NCI-H1048 (cell line): ENCODE measurements around the gene LRRC3.

Source experiments
- DNase-seq: peaks from one replicate; lab custom pipeline; 2025; lab: John Stamatoyannopoulos, UW

The LRRC3 gene

DNA sequence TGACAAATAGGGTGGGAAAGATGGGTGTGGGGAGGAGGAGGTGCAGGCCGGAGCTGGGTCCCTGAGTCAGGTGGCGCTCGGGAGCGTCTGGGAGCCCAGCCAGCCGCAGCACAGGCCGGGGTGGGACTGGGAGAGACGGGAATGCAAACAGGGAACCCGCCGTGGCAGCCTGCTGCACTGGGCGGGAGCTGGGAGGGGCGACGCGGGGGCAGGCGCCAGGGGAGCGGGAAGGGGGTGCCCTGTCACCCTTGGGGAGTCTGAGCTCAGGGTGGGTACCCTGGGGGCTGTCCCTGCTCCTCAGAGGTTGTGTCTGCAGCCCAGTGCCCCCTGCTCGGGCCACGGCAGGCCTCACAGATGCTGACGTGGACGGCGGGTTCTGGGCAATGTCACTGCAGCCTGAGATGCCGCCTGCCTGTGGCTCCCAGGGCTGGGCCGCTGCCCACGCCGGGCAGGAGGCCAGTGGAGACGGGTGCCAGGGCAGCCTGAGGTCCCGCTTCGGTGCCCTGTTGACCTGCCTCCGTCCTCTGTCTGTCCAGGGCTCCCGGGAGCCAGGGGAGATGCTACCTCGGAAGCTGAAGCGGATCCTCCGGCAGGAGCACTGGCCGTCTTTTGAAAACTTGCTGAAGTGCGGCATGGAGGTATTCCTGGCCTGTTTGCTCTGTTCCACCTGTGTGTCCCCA, 16.6 kb upstream of the LRRC3 start:
- DNase-seq: no peak

DNA sequence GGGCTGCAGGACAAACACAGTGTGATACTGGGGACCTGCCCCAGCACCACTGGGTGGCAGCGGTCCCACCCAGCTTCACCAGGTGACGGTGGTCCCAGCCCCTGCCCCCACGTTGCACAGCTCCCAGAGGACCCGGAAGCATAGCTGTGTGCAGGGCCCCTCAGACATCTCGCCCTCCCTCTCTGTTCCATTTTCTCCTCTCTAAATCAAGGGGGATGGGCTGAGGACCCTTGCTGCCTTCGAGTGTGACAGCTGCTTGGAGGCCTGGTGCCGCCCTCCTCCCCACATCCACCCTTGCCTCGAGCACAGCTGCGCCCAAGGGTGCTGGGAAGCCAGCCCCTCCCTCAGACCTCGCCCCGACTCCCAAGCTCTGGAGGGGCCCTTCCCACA, 16.1 kb upstream of the LRRC3 start:
- DNase-seq: no peak

DNA sequence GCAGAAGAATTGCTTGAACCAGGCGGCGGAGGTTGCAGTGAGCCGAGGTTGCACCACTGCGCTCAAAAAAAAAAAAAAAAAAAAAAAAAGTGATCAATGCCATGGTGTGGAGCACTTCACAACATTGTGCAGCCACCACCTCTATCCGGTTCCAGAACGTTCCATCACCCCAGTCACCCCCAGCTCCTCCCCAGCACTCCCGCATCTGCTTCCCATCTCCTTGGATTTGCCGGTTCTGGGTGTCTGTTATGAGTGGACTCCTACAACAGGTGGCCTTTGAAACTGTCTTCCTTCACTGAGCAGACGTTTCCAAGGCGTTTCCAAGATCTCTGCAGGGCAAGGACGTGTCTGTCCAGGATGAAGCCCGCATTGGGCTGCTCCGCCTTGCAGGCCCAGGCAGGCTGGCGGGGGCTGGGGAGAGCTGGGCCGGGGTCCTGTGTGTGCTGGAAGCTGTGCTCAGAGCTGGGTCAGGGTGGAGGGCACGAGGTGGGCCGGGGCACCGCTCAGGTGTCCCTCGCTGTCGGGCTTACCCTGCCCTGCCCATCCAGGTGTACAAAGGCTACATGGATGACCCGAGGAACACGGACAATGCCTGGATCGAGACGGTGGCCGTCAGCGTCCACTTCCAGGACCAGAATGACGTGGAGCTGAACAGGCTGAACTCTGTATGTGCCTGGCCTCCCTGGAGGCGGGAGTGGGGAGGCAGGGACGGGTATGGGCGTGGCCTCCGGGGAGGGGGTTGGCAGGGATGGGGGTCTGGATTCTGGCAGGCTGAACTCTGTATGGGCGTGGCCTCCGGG, 14.9 kb upstream of the LRRC3 start:
- DNase-seq: no peak

DNA sequence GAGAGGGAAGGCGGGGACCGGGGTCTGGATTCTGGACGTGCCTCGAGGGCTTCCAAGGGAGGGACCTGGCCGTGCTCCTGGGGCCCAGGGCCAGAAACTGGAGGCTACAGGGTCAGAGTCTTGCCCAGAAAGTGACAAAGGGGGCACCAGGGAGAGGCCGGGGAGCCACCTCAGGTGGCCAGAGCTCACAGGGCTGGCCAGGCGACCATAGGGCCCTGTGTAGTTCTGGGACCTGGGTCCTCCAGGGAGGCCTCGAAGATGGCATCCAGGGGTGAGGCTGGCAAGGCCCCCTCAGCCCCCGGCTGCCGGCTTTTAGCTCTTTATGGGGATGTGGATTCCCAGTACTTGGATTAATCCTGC, 14.3 kb upstream of the LRRC3 start:
- no peak for DNase-seq

DNA sequence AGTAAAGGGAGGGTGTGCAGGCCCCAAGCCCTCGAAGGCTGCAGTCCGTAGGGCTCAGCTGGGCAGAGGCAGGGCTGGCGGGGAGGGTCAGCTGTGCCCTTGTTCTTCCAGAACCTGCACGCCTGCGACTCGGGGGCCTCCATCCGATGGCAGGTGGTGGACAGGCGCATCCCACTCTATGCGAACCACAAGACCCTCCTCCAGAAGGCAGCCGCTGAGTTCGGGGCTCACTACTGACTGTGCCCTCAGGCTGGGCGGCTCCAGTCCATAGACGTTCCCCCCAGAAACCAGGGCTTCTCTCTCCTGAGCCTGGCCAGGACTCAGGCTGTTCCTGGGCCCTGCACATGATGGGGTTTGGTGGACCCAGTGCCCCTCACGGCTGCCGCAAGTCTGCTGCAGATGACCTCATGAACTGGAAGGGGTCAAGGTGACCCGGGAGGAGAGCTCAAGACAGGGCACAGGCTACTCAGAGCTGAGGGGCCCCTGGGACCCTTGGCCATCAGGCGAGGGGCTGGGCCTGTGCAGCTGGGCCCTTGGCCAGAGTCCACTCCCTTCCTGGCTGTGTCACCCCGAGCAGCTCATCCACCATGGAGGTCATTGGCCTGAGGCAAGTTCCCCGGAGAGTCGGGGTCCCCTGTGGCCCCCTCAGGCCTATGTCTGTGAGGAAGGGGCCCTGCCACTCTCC, 13.6 kb upstream of the LRRC3 start:
- DNase-seq: no peak

DNA sequence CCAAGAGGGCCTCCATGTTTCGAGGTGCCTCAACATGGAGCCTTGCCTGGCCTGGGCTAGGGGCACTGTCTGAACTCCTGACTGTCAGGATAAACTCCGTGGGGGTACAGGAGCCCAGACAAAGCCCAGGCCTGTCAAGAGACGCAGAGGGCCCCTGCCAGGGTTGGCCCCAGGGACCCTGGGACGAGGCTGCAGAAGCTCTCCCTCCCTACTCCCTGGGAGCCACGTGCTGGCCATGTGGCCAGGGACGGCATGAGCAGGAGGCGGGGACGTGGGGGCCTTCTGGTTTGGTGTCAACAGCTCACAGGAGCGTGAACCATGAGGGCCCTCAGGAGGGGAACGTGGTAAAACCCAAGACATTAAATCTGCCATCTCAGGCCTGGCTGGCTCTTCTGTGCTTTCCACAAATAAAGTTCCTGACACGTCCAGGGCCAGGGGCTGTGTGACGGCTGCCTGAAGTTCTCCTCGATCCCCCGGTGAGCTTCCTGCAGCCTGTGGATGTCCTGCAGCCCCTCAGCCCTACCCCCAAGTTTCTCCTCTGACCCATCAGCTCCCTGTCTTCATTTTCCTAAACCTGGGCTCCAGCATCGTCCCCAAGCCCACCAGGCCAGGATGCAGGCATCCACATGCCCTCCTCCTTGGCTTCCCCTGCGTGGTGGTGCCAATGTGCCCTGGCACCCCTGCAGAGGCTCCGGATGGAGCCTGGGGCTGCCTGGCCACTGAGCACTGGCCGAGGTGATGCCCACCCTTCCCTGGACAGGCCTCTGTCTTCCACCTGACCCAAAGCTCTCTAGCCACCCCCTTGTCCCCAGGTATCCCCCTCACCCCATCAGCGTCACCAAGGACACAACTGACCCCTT, 12.8 kb upstream of the LRRC3 start:
- no peak for DNase-seq

DNA sequence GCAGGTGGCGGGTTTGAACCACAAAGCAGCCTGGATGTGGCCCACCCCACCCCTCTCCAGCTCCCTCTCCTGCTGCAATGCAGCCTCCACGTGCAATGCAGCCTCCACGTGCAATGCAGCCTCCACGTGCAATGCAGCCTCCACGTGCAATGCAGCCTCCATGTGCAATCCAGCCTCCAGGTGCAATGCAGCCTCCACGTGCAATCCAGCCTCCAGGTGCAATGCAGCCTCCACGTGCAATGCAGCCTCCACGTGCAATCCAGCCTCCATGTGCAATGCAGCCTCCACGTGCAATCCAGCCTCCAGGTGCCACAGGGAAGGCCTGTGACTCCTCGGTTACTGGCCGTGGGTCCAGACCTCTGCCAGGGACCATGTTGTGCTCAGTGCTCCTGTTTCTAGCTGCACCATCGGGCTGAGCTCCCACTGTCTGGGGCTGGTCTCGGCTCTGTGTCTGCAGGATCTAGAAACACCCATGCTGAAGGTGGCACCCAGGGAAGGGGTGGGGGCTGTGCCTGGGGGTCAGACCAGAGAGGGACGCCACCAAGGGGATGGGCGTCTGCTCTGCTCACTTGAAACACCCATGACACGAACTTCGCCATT, 11.9 kb upstream of the LRRC3 start:
- DNase-seq: no peak

DNA sequence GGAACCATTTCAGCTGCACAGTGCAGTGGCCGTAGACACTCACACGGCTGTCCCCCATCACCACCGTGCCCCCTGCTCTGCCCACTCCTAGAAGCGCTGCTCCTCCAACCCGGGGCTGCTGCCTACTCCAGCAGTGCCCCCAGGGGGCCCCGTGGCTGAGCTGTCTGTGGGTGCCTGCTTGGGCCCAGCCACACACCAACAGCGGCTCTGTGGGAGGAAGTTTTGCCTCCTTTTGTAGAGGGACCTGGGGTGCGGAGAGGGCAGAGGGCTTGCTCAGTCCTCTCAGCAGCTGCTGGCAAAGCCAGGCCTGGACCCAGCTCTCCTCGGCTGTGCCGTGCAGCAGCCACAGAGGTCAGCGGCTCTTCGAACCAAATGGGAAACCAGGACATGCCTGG, 11.4 kb upstream of the LRRC3 start:
- DNase-seq: no peak

DNA sequence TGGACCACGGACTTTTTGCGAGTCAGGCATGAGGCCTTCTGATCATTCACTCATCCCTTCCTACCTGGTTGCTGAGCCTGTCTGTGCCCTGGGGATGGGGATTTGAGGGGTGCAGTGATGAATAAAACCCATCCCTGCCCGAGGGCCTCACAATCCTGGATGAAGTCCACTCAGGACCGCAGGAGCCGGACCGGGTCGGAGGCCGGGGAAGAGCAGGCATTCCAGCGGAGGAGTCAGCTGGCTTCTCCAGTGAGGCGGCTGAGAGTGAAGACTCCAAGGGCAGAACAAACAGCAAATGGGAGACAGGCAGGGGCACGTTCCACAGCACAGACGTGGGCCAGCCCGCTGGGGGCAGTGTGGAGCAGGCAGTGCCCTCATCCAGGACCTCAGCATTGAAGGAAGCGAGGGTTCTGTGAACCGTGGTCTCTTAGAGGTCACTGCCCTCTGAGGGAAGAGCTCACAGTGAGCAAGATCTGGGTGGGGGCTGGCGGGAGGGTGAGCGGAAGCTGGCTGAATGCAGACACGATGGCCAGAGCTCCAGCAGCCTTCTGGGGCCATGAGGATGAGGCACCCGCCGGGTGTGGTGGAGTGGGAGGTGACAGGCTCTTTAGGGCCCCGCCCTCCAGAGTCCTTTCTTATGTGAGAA, 10.9 kb upstream of the LRRC3 start:
- DNase-seq: no peak

DNA sequence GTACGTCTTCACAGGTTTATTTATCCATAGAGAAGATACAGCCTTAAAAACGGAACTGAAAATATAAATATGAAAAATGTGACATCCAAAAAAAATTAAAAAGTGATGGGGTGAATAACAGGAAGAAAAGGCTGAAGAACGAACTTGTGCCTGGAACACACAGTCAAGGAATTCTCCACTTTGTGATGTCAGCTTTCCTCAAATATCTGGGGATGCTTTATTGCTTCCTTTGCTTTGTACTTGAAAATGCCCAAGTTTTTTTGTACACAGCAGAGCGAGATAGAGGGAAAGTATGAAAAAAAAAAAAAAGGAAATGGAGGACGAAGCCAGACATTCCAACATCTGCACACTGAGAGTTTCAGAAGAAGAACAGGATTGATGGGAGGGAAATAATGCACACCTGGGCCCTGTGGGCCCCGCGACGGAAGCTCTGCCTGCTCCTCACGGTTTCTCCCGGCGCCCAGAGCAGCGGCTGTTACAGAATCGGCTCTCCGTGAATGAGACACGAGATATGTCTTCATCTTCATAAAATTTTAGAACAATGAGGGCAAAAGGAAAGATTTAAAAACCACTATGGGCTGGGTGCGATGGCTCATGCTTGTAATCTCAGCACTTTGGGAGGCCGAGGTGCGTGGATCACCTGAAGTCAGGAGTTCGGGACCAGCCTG, 10.0 kb upstream of the LRRC3 start:
- no peak for DNase-seq

DNA sequence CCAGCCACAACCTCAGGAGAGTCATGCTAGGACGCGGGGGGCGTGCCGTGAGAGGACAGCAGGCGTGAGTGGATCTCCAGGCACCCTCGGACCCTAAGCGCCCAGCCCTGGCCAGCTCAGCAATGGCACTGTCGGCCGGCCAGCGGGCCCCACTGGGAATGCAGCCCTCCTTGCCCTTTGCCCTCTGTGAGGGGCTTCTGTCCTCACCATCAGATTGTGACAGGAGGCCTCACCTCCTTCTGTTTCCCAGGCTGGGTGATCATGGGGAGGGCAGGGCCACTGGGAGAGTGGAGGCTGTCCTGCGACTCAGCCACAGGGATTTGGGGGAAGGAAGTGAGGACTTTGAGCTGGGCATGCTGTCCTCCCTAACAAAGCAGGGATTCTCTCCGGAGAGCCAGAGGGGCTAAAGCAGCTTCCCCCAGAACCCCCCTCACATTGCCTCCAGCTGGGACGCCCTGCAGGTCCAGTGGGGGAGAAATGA, 6.6 kb upstream of the LRRC3 start:
- DNase-seq: no peak

DNA sequence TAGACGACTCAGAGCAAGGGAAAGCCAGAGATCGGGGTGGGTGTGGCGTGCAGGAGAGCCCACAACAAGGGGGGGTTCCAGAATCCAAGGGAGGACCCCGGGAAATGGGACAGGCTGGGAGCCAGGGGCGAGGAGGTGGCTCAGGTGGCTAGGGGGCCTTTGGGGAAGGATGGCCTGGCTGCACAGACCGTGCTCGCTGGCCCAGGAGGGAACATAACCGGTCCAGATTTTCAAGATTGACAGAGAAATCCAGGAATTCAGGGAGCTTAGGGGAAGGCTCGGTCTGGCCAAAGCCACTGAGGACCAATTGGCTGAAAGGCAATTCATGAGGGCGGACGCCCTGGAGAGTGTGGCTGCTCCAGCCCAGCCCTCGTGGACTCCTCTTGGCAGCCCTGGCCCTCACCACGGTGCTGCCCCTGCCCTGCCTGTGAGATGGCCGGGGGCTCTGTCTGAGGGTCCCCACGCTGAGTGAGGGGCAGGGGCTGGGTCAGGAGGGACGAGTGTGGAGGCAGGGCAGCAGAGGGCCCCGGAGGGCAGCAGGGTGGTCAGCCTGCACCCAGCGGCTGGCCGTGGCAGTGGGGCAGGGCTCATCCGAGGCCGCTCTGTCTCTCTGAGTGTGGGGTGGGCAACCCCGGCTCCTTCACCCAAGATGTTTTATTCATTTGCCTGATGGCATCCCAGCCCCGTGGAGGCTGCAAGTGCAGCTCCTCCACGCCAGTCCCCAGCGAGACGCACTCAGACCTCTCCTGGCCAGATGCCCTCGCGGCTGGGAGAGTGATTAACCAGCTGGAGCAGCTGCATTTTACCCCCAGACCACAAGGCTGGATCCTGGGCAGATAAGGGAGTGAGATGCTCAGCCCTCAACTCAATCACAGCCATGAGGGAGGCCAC, 5.6 kb upstream of the LRRC3 start:
- DNase-seq: no peak

DNA sequence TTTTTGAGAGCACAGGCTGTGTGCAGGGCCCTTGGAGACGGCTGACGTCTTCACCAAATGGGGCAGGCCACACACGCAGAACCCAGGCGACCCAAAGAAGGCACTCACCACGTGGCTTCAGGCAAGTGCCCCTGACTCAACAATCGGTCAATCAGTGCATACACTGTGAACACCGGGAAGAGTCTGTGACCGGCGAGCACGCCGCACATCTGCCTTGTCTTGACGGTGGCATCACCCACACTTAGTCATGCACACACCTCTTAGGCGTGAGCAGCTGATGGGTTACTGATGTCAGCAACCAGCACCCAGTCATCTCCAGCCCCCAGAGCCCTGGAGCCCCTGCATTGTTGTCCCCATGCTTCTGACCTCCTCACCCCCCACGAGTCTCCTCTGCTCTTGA, 4.9 kb upstream of the LRRC3 start:
- no peak for DNase-seq

DNA sequence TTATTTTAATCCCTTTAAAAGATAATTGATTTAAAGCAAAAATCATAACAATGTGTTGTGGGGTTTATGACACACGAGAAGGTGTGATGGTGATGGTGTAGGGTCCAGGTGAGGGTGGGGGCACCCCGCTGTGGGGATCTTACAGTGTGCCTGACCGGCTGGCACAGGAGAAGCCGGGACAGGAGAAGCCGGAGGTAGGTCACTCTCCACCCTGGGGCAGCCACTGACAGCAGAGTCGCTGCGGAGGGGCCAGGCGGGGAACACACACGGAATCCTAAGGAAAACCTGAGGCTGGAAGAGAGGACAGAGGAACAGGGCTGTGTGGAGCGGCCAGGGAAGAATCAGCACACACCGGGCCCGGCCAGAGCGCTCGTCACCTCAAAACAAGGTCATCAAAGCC, 4.3 kb upstream of the LRRC3 start:
- DNase-seq: no peak

DNA sequence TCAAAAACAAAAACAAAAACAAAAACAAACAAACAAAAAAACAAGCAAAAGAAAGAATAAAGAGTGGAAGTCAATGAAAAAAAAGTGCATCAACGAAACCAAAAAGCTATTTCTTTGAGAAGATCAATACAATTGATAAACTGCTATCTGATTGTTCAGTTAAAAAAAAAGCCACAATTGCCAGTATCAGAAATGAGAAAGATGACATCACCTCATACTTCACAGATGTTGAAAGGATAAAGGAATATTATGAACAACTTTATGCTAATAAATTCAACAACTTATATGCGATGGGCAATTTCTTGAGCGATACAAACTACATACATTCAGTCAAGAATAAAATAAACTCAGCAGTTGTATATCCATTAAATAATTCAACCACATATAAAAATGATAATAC, 2.2 kb upstream of the LRRC3 start:
- DNase-seq: no peak

DNA sequence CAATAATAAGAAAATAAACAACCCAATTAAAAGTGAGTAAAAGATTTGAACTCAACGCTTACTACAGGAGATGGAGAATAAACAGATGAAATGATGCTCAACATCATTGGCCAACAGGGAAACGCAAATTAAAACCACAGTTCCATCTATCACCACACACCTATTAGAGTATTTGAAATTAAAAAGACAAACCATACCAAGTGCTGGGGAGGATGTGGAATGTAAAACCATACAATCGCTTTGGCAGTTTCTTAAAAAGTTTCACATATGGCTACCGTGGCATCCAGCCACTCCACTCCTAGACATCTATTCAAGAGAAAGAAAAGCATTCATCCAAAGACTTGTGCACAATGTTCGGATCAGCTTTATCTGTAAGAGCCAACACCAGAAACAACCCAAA, 1.3 kb upstream of the LRRC3 start:
- DNase-seq: no peak

DNA sequence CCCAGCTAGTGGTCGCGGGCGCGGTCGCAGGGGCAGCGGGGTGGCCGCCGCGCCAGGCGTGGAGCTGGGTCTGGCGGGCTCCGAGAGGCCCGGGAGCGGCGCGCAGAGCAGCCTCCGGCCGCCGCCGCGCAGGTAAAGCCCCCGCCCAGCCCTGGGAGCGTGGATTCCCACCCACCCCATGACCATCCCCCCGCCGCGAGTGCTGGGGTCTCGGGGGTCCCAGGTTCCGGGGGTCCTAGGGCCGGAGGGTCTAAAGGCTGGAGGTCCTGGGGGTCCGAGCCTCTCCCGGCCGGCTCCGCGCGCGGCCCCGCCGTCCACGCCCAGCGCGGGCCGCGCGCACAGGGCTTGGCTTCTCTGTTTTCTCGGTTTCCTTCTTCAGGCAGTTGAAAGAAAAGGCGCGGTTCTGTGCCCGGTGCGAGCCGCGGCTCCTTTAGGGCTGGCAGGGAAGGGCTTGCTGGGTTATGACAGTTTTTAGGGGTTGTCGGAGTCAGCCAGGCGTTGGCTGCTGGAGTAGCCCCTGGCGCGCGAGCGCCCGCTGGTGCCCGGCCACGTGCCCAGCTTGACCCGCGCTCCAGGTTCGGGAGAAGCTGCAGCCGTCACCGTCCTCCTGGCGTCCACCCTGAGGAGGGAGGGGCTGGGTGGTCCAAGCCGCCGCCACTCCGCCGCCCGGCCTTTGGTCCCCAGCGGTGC, 359 bp downstream of the LRRC3 start:
- DNase-seq: no peak

DNA sequence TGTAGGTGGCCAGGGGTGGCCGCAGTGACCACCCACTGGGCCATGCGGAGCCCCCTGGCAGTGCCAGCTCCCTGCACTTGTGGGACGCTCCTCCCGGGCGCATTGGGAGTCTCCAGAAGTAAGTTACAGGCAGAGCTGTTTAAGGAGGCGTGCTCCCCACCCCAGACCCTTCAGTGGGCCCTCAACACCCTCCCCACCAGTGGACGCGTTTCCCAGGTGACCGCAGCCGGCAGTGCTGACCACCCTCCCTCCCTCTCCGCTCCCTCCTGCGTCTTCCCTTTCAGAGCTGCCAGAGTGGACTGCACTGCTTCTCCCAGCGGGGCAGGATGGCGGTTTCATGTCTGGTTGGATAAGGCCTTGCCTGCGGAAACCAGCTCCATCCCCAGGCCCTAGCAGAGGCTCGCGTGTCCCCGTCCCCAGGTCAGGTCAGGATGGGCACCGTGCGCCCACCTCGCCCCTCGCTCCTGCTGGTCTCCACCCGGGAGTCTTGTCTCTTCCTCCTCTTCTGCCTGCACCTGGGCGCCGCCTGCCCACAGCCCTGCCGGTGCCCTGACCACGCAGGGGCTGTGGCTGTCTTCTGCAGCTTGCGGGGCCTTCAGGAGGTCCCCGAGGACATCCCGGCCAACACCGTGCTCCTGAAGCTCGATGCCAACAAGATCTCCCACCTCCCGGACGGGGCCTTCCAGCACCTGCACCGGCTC, 1.1 kb downstream of the LRRC3 start:
- DNase-seq: no peak
